ENCODE data around the gene RIMBP2.

Gene RIMBP2

DNA sequence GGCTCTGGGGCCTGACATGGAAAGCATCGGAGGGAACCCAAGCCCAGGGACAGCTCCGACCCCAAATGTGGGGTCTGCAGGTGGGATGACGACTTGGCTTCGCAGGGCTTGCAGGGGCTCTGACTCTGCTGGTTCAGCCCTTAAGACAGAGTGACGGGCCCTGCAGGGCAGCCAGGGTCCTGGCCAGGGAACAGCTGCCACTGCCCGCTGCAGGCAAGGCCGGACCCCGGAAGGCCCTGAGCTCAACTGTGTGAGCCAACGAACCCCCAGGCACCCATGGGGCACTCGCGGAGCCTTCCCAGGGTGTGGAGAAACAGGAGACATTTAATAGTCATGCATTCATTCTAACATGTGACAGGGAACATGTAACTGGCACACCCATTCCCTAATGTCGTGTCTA, 257.8 kb downstream of the RIMBP2 start:
- in situ Hi-C loops (cut with HindIII; ENCODE audit: low sequenced_read_pairs): no loop called here

DNA sequence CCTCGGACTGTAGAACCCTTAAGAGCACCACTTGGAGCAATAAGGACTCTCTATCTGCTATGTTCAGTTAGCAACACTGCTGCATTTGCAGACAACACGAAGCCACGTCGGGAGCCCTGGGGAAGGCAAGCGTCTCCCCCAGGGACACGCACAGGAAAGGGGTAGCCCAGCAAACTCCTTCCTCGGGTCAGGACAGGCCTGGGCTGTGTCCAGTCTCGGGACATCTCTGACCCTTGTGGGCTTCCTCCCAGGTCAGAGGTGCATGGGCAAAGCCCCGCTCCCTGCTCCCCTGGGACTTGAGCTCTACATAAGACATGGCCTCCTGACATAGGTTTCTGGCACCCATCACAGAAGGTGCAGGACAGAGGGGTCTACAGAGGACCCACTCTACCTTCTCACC, 258.9 kb downstream of the RIMBP2 start:
- in situ Hi-C loops (cut with HindIII; ENCODE audit: low sequenced_read_pairs): no loop called here

DNA sequence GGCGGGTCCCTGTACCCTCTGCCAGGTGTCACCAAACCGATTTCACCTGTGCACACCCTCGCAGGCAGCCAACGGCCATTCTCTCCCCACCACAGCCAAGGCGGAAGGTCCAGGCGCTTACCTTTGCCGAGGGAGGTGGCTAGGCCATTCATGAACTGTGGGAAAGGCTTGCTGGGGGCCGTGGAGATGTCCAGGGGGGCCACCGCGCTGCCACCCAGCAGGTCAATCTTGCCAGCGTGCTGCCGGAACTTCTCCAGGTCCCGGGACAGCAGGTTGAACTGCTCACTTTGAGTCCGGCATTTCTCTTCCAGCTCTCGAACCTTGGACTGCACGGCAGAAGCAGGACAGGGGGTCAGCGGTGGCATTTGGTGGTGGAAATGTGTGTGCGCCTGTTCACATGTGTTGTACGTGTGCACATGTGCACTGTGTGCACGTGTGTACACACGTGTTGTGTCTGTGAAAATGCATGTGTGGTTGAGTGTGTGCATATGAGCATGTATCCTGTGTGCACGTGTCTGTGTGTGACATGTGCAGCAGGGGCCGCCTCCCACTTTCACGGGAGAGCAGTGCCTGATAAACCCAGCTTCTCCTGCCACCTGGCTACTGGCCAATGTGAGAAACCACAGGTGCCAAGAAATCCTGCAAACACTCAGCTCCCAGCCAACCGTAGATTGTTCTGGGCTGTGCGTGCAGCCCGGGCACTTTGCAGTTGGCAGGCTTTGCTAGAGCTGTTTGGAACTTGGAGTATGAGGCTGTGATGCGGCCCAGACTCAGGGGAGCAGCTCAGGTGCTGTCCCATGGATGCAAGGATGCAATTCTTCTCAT, 259.5 kb downstream of the RIMBP2 start:
- in situ Hi-C loops (cut with HindIII; ENCODE audit: low sequenced_read_pairs): no loop called here

DNA sequence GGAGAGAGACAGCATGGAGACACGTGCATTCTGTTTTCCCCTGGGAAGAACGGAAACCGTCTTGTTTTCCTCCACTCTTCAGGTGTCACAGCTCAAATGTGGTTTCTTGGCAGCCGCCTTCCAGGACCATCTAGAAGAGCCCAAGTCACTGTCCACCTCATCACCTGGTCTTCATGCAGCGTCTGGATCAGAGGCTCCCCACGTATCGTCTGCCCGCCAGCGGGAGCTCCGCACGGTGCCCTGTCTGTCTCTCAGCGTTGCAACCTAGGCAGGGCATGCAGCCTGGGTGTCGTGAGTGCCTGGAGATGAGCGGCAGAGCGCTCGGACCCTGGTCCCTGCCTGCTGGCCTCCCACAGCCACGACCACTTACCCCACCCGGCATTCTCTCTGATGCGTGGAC, 260.9 kb downstream of the RIMBP2 start:
- in situ Hi-C loops (cut with HindIII; ENCODE audit: low sequenced_read_pairs): no loop called here

DNA sequence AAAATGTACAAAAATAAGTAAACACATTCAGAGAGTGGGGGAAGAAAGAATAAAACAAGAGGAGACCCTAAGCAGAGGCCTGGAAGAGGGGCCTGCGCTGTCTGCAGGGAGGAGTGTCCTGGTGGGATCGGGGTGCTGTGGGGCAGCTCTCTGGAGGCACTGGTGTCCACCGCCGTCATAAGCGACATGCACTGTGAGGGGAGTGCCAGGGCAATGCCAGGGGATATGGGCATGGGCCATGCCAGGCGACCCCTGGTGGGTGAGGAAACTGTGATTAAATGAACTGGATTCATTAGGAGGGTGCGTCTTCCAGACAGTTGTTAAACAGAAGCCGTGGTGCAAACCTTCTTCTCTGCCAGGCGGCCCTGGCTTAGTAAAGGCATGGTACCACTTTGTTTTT, 261.8 kb downstream of the RIMBP2 start:
- in situ Hi-C loops (cut with HindIII; ENCODE audit: low sequenced_read_pairs): no loop called here

DNA sequence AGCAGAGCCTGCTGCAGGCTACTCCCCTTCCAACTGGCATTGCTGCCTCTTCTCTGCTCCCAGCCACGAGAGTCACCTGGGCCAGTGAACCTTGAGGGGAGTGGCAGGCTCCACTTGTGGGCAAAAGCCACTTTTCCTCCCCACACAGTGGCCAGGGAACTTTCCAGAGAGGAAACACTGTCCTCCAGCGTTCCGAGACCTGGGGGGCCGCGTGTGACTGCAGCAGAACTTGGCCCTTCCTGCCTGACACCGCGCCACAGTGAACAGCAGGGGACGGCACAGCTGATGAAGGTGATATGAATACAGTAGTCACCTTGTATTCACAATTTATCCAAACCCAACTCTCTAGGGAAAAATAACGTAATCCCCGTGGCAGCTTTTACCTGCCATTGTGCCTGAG, 263.6 kb downstream of the RIMBP2 start:
- in situ Hi-C loops (cut with HindIII; ENCODE audit: low sequenced_read_pairs): no loop called here

DNA sequence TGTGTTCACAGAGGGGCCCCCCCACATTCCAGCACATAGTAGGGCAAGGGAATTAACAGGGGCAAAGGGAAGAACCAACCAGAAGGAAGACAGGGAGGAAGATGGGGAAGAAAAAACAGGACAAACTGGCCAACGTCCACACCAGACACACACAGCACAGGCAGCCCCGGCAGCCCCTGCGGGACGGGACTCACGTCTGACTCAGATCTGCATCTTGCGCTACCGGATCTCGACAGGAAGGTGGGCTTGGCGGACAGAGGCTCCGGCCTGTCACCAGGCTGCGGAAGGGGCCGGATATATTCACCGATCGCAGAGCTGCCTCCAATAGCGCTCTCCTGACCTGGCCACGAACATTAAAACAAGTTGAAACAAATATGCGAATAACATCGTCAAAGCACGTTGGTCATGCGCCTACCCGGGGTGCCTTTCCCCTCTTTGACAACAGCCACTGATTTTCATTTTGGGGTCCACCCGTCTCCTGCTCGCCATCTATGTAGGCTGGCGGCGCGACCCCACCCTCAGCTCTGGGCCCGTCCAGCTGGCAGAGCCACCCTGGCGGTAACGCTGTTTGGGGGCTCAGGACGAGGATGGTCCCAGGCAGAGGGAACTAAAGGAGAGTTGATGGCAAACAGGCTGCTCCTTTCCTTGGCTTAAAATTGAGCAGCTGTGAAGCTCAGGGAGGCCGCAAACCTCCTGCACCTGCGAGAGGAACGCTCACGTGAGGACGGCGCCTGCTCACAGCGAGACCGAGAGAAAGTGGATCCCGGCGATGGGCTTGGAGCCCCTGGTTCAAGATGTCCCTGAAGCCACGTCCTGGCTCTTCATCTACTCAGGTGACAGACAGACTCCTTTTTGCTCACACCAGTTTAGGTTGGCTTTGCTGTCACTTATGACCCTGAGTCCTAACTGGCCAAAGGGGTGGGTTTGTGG, 264.8 kb downstream of the RIMBP2 start:
- in situ Hi-C loops (cut with HindIII; ENCODE audit: low sequenced_read_pairs): no loop called here

DNA sequence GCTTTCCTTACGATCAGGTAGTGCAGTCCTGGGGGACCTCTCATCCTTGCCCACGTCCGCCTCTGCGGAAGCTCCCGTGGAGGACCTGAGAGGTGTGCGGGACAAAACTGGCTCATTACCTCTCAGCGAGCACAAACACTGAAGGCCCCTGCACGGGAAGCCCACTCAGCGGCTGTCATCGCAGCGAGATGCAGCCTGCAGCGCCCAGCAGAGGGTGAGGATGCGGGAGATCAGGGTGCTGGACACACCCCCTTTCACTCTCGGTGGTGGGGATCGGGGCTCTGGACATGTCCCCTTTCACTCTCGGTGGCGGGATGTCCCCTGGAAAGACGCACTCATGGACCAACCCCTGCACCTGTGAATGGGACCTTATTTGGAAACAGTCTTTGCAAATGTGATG, 266.8 kb downstream of the RIMBP2 start:
- in situ Hi-C loops (cut with HindIII; ENCODE audit: low sequenced_read_pairs): no loop called here

DNA sequence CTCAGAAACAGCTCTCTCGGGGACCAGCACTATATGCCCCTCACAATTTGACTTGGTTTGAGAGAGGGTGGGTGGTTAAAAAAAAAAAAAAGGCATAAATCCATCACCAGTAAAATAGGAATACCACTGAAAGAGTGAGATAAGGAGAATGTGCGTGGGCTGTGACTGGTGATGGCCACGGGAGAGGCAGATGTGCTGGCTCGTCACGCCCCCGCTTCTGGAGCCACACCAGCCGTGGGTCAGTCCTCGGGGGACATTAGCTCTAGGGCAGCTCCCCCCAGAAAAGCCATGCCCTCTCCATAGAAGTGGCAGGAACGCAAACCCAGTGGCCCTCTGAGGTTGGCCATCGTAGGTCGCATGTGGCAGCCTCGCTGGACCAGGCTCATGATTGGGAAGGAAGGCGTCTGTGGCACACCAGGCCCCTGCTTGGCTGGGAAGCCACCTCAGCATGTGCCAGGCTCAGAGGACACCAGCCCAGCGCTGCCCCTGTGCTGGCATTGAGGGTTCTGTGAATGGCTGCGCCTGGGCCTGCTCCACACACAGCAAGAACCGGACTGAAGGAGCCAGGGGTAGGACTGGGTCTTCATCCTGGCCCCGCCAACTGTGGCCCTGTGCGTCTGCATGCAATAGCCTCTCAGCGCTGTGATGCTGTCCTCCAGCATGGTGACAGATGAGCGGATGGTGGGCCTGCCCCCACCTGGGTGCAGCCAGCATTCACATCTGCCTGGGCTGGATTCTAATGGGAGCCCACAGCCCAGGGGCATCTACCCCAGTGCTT, 267.9 kb downstream of the RIMBP2 start:
- in situ Hi-C loops (cut with HindIII; ENCODE audit: low sequenced_read_pairs): no loop called here

DNA sequence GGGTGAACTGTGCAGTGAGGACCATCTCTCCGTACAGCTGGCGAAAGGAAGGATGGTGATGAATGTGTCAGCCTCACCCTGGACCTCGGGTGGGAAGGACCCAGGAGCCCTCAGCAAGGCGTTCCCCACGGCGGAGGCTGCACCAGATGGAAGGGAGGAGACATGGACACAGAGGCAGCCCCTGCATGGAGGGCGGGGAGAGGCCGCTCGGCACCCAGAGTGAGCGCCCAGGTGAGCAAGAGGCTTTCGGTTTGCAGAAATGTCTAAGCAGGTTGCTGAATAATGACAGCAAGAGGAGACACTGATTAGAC, 268.5 kb downstream of the RIMBP2 start:
- in situ Hi-C loops (cut with HindIII; ENCODE audit: low sequenced_read_pairs): no loop called here

DNA sequence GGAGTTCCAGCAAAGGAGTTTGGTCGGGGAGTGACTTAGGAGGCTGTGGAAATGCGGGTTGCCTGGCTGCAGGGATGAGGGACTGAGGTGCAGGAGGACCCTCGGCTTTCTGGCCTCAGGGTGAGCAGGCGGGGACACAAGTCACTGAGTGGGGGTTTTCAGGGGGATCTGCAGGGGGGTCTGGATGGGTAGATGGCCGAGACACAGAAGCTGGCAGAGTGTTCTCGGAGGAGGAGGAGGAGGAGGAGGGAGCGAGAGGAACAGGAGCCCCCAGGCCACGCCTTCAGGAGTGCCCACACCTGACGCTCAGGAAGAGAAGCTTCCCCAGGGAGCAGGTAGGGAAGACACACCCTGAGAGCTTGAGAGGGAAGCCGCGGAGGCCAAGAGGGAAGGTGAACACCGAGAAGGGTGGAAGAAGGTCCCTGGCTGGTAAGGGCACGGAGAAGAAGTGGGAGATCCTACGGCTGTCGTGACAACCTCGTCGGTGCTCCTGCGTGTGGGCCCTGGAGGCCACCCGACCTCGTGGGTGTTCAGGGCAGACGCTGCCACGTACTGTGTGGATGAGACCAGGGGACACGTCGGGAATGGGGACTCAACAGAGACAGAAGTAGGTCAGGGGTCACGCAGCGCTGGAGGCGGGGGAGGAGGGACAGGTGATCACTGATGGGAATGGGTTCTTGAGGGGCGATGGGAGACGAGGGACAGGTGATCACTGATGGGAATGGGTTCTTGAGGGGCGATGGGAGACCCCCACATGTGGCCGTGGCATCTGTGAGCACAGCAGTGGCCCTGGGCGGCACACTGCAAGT, 269.0 kb downstream of the RIMBP2 start:
- in situ Hi-C loops (cut with HindIII; ENCODE audit: low sequenced_read_pairs): no loop called here

DNA sequence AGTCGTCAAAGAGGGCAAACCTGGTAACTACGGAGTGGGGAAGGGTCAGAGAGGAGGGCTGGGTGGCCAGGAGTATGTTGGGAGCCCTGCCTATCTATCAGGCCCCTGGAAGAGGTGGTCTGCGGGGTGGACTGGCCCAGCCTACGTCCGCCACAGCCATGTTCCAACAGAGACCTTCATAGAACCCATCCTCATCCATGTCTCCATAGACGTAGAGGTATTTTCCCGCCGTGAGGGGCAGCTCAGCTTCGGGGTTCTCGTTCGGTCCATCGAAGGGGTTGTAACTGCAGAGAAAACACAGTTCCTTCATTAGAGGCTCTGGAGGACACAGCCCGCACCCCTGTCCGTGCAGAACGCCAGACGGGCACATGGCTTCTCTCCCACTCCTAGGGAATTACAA, 271.1 kb downstream of the RIMBP2 start:
- in situ Hi-C loops (cut with HindIII; ENCODE audit: low sequenced_read_pairs): no loop called here

DNA sequence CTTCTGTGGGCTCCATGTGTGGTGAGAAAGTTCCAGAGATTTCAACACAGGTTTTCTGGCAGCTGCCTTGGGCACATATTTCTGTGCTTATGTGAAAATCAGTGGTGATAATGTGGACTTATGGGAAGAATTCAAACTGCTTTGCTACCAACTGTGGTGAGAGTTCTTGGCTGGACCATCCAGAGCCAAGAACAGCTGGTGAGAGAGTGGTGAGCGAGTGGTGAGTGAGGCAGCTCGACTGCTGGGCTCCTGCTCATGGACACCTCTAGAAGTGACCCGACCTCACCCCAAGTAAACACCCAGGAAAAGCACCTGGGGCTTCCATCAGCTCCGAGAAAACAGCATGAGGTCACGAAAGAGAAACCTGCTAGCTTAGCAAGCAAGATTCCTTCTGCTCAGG, 272.0 kb downstream of the RIMBP2 start:
- in situ Hi-C loops (cut with HindIII; ENCODE audit: low sequenced_read_pairs): no loop called here

DNA sequence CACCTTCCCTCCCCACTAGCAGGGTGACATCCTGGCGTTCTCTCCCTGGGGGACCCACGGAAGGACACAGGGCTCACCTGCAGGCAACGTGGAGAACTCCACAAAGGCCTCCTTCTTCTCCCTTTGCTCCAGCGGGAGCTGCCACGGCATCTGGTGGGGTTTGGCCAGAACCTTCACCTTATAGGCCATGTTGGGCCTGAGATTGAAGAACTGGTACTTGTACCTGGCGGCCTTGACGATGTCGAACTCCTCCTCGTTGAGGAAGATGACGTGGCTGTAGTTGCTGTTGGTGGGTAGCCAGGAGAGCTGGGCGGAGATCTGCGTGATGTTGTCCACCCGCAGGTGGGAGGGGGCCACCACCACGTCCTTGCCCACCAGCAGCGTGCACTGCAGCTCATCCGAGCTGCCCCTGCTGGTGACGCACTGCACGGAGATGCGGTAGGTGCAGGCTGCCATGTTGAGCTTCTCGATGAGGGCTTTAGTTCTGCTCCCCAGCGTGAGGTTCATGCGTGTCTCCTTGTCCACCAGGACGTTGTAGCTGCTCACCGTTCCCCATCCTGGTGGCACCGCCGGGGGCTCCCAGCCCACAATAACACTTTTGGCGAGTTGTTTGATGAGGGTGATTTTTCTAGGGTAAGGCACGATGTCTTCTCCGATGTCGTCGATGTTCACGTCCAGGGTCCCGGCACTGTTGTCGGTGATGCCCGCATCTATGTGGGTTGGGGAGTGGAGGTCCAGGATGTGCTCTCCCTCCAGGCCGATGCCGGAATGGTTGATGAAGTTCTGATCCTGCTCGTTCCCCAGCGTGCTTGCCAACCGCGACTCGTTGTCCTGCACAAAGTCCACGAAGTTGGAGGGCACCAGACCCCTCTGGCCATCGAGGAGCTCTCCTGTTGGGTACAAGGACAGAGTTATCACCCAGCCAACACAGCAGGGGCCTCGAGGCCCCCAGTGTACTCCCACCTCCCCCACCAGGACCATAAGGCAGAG, 274.0 kb downstream of the RIMBP2 start:
- in situ Hi-C loops (cut with HindIII; ENCODE audit: low sequenced_read_pairs): no loop called here

DNA sequence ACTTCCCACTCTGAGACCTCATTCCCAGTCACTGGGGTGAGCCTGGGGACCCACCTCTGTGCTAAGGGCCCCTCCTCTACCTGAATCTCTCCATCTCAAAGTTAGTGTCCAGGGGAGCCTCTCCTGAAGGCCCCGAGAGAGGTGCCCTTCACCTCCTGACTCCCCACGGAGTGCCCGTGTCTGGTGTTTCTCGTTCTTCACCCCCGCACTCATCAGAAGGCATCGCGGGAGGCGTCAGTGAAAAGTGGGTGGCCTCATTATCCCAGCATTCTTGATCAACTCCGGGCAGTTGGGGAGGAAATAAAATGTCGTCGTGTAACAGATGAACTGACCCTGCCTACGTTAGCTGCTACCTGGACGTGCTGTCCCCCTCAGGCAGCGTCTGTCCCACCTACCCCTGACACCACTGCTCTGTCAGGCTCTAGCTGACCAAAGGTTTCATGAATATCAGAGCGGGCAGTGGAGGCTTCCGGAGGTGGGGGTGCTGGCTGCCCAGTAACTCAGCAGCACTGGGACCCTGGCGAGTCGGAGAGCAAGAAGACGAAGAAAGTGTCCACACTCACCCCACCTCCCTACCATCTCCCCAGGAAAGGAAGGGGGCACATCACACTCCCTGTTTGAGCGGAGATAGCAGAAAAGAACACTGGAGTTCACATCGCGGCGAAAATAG, 275.6 kb downstream of the RIMBP2 start:
- in situ Hi-C loops (cut with HindIII; ENCODE audit: low sequenced_read_pairs): no loop called here

DNA sequence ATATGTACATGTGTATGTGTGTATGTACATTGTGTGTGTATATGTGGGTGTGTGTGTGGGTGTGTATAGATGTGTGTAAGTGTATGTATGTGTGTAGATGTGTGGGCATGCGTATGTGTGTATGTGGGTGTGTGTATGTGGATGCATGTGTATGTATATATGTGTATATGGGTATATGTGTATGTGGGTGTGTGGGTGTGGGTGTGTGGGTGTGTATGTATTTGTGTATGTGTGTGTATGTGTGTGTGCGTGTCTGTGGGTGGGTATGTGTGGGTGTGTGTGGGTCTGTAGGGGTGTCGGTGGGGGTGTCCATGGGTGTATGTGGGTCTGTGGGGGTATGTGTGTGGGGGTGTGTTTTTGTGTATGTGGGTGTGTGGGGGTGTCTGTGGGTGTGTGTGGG, 276.8 kb downstream of the RIMBP2 start:
- in situ Hi-C loops (cut with HindIII; ENCODE audit: low sequenced_read_pairs): no loop called here

DNA sequence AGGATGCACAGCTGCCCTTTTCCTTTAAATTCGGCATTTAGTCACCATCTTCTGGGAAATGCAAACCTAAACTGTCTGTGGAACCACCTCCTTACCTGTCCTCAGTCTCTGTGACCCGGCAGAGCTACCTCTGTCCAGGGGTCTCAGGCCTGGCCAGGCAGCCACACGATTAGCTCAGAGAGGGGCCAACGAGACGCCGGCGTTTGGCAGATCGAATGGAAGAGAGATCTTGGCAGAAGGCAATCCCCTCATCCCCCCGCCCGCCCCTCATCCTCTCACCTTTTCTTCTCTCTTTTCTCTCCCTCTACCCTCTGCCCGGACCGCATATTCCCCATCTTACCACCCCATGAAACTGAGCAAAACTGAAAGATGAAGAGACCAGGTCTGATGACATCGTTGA, 277.4 kb downstream of the RIMBP2 start:
- in situ Hi-C loops (cut with HindIII; ENCODE audit: low sequenced_read_pairs): no loop called here

DNA sequence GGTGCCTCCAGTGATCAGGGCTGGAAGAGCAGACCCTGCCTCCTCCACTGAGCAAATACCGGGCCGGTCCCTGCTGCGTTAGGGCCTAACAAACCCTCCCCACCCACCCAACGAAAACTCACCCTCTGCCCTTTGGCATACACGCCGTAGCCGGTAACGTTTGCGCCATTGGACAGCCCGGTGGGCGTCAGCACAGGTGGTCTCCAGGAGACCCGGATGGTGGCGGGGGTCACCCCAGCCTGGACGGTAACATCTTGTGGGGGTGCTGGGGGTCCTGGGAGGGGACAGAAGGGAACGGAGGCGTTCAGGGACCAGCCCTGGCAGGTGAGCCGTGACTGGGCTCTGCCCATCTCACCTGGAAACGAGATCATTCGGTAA, 277.9 kb downstream of the RIMBP2 start:
- in situ Hi-C loops (cut with HindIII; ENCODE audit: low sequenced_read_pairs): no loop called here
